ENCODE results near the gene DUSP14. TPM values are rescaled to one million over a fixed set of nuclear protein-coding genes. Genes with fewer than 3 reads are reported as not detected.
A peak's percentile ranks its signal among the peaks of the same experiment; 100 is the strongest.

DUSP14 gene
- polyA plus RNA-seq, 1 of the 3 experiments (the other 2 are of a cell fraction): 85.8 TPM

DNA sequence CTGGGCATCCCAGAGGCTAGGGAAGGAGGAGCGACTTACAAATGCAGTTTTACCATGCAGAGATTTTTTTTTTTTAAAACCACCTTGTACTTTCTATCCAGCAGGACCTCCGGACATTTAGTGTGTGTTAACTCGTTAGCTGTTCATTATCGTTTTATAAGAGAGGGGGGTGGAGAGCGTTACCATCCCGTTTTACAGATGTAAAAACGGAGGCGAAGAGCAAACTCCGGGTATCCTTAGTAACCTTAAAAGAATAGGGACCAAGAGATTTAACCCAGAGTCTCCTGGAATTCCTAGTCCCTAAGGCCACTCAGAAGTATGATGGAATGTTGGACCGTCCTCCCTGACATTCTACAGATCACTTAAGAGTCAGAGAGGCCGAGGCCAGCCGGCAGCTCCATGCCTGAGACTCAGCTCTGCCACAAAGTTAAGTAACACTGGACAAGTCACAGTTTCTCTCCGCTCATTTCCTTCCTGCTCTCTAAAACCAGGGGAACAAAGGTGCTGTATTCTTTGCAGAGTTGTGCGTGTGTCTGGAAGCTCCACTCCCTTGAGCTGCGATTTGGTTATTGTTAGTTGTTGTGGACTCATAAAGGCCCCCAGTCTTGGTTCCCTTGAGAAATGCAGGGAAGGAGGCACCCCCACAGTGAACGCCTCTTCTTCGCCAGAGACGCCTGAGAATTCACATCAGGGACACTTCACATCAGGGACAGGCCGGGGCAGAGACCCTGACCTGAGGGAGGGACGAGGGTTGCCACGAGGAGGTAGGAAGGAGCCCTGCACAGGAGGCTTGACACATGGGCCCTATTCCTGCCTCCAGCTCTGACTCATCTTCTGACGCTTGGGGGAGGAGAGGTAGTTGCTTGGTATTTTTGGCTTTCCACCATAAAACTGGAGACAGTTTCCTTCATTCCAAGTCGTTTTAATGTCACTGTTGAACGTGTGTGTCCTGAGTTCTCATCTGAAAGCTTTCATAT lies 1.2 kb downstream of the DUSP14 start:
- peak overlapping the region; percentile 39; the same call in 1 of the 2 replicates for H2AFZ ChIP-seq (ENCODE audit: low read depth)
- CTCF ChIA-PET: interaction anchor here (1.1 kb wide), 1 partner anchor 78 kb away, joined by 3 read pairs; no protein-coding TSS in a partner anchor
- POLR2A ChIA-PET: no interaction called here
- H4K20me1 ChIP-seq (ENCODE audit: insufficient read depth): peaks cover 16% of the 10 kb centered on the region
- no peak for DNase-seq
- H3K27ac ChIP-seq (ENCODE audit: low read depth in 2 of 2, low read length in 1 of 2): peak overlapping the region; percentile 74 to 91
- H3K4me1 ChIP-seq (ENCODE audit: control insufficient read depth in 1 of 2, insufficient read depth in 2 of 2, low read depth in 1 of 2, low read length in 1 of 2): peaks cover 10 to 17% of the 10 kb centered on the region in 2 experiments; a peak in 3 of 4 replicates
- TF ChIP-seq RFX5 (IDR thresholded peaks at IDR 0.05; ENCODE audit: low read length) (no peak), JUND (IDR thresholded peaks at IDR 0.05) (peak; percentile 83), RAD21 (IDR thresholded peaks at IDR 0.05; ENCODE audit: low read length) (no peak), PBX3 (IDR thresholded peaks at IDR 0.05) (0 out of 2 replicates have a peak, but pooled peaks have one; percentile 21), POLR2AphosphoS5 (IDR thresholded peaks at IDR 0.05; ENCODE audit: low read depth, low read length) (peak; percentile 51; the same call in 1 of the 2 replicates), NFIC (IDR thresholded peaks at IDR 0.05; ENCODE audit: borderline replicate concordance) (peak; percentile 67), TCF12 (IDR thresholded peaks at IDR 0.05) (peak; percentile 49; the same call in 1 of the 2 replicates), TAF1 (IDR thresholded peaks at IDR 0.05; ENCODE audit: borderline replicate concordance, low read depth, low read length) (no peak), TEAD4 (IDR thresholded peaks at IDR 0.05; ENCODE audit: borderline replicate concordance, insufficient read depth) (0 out of 2 replicates have a peak, but pooled peaks have one; percentile 23), CTCF (IDR thresholded peaks at IDR 0.05) (no peak), SMC3 (IDR thresholded peaks at IDR 0.05; ENCODE audit: low read depth, low read length) (no peak), SIN3A (IDR thresholded peaks at IDR 0.05; ENCODE audit: borderline replicate concordance, low read depth, low read length) (peak; percentile 80; the same call in 1 of the 2 replicates), FOSL2 (IDR thresholded peaks at IDR 0.05; ENCODE audit: borderline replicate concordance, low read depth) (peak; percentile 90), MAX (IDR thresholded peaks at IDR 0.05; ENCODE audit: low read depth) (peak; percentile 98)
- H3K79me2 ChIP-seq (ENCODE audit: insufficient read depth): peaks cover 59% of the 10 kb centered on the region
- peak overlapping the region; percentile 85 for H3K9ac ChIP-seq
- H3K4me2 ChIP-seq: peak overlapping the region; percentile 86
- H3K4me3 ChIP-seq (ENCODE audit: low read depth in 2 of 2, low read length in 1 of 2): peak overlapping the region; percentile 76 to 83
- no peaks in the 10 kb centered on the region for H3K9me2 ChIP-seq
- H3K9me3 ChIP-seq: no peaks in the 10 kb centered on the region
- H3K27me3 ChIP-seq (ENCODE audit: insufficient read depth): no peaks in the 10 kb centered on the region
- WGBS (ENCODE audit: low lambda C conversion rate): 22% methylated on average over 23 of the region's 24 CpGs
- peaks cover 53% of the 10 kb centered on the region for H3F3A ChIP-seq (replicated peaks; ENCODE audit: insufficient read depth)
- H3K36me3 ChIP-seq (replicated peaks in 1 of 2; ENCODE audit: control insufficient read depth in 1 of 2, insufficient read depth in 2 of 2, low read length in 1 of 2): no peaks in the 10 kb centered on the region
